Measurements from ENCODE around the gene FCAR.
"Not testable (repeated sequence)": the region's sequence is repeated elsewhere in the genome, so short reads cannot be mapped to it uniquely, and the experiment has no call there.

FCAR gene

GRCh38 chr19:54873990-54874389 lies at the start of gene FCAR:
Gene FCAR, plus strand, starts transcription at chr19:54874235. Its CDS starts 55 bp downstream, at chr19:54874290.
- FAIRE-seq (no peak), DNase-seq (ENCODE audit: low spot score) (no peak)

DNA sequence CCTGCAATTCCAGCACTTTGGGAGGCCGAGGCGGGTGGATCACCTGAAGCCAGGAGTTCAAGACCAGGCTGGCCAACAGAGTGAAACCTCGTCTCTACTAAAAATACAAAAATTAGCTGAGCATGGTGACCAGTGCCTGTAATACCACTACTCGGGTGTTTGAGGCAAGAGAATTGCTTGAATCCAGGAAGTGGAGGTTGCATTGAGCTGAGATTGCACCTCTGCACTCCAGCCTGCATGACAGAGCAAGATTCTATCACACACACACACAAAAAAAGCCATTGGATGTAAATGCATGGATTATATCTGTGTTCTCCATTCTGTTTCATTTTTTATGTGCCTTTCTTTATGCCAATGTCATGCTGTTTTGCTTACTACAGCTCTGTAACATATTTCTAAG lies 49.6 kb upstream of the FCAR start:
- not testable (repeated sequence) for DNase-seq (ENCODE audit: low spot score); FAIRE-seq

DNA sequence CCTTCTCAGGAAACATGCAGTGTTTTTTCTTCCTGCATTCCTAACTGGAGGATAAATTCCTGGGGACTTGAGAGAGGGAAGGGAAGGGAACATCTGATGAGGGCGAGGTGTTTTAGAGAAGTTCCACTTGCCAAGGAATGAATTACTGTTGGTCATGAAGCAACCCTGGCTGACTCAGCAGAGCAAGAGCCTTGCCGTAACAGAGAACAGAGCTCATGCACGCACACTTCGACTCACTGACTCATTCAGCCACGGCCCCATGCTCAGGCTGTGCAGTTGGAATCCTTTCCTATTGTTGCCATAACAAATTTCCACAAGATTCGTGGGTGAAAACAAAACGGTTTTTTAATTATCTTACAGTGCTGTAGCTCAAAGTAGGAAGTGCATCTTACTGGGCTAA lies 48.7 kb upstream of the FCAR start:
- FAIRE-seq, result not testable (repeated sequence)

DNA sequence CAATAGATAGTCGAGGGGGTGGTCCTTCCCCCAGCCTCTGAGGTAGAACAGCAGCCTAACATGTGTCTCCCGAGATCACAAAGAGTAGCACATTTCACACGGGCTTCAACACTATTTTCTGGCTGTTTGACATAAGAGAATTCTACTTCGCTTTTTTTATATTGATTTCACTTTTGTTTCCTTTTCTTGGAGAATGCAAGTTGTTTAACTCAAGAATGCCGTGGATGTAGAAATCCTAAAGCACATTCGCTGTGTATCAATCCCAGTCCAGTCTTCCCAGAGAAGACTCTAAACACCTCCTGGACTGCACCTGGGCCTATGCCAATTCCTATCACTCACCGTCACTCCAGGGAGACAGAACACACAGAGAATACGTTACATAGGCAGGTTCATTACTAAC lies 46.0 kb upstream of the FCAR start:
- not testable (repeated sequence) for DNase-seq (ENCODE audit: low spot score); FAIRE-seq

More for the DNA sequence above, 48.7 kb upstream of the FCAR start:
- DNase-seq (ENCODE audit: low spot score), result not testable (repeated sequence)

DNA sequence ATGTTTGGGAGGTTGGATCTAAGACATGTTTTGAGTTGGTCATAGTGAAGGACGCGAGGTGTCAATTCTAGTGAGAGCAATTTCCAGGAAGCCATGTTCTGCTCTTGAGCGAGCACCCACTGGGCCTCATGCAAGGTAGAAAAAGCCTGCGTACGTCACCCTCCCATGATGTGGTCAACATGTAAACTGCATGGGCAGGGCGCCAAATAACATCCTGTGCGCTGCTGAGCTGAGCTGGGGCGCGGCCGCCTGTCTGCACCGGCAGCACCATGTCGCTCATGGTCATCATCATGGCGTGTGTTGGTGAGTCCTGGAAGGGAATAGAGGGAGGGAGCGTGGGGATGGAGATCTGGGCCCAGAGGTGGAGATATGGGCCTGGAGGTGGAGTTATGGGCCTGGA lies 41.5 kb upstream of the FCAR start, which contains the start of gene KIR2DS4:
TSS of gene KIR2DS4 (plus strand) at position 181 of the 400 bp plus-strand sequence.
- FAIRE-seq; DNase-seq (ENCODE audit: low spot score): not testable (repeated sequence)

DNA sequence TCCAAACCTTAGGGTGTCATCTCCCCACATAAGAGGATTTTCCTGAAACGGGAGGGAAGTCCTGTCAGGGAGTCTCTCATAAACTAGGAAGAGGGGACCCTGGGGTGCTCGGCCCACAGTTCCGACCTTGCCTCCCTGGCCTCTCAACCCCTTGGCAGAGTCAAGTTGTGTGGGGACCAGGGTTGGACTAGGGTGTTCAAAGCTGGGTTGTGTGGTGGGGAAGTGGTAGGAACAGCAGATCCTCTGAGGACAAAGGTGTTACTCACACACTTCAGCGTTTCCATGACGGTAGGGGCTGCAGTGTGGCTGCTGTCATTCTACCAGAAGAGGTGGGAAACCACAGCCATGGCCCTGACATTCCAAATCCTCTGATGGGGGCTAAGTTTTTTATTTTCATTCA lies 38.9 kb upstream of the FCAR start:
- FAIRE-seq; DNase-seq (ENCODE audit: low spot score): not testable (repeated sequence)

DNA sequence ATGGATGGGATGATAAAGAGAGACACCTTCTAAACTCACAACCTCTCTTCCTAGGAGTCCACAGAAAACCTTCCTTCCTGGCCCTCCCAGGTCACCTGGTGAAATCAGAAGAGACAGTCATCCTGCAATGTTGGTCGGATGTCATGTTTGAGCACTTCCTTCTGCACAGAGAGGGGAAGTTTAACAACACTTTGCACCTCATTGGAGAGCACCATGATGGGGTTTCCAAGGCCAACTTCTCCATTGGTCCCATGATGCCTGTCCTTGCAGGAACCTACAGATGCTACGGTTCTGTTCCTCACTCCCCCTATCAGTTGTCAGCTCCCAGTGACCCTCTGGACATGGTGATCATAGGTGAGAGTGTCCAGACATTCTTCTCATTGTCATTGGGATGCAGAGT lies 36.5 kb upstream of the FCAR start:
- FAIRE-seq; DNase-seq (ENCODE audit: low spot score): not testable (repeated sequence)

DNA sequence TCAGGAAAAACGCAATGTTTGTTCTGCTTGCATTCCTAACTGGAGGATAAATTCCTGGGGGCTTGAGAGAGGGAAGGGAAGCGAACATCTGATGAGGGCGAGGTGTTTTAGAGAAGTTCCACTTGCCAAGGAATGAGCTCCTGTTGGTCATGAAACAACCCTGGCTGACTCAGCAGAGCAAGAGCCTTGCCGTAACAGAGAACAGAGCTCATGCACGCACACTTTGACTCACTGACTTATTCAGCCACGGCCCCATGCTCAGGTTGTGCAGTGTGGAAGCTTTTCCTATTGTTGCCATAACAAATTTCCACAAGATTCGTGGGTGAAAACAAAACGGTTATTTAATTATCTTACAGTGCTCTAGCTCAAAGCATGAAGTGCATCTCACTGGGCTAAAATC lies 30.9 kb upstream of the FCAR start:
- not testable (repeated sequence) for FAIRE-seq; DNase-seq (ENCODE audit: low spot score)

- not testable (repeated sequence) for FAIRE-seq; DNase-seq (ENCODE audit: low spot score)
Observed at GRCh38 chr19:54850061-54850640, 23.9 kb upstream of the FCAR start, which contains the start of gene KIR3DL2. Gene KIR3DL2, plus strand, starts transcription at chr19:54850443. Its CDS starts 33 bp downstream, at chr19:54850476.

DNA sequence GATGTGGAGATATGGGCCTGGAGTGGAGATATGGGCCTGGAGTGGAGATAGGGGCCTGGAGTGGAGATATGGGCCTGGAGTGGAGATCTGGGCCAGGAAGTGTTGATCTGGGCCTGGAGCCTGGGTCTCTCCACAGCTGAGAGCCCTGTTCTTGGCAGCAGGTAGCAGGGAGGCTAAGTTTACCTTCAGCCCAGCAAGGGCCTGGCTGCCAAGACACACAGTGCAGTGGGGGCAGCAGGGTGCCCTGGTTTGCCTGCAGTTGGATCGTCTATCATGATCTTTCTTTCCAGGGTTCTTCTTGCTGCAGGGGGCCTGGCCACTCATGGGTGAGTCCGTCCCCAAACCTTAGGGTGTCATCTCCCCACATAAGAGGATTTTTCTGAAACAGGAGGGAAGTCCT lies 23.1 kb upstream of the FCAR start:
- FAIRE-seq (no peak), DNase-seq (ENCODE audit: low spot score) (no peak)

- FAIRE-seq (no peak), DNase-seq (ENCODE audit: low spot score) (no peak)
Observed at GRCh38 chr19:54851353-54851752, 22.7 kb upstream of the FCAR start.

GRCh38 chr19:54855241-54855640 lies 18.8 kb upstream of the FCAR start:
- FAIRE-seq, result not testable (repeated sequence)

GRCh38 chr19:54858476-54858875 lies 15.6 kb upstream of the FCAR start:
- DNase-seq (ENCODE audit: low spot score); FAIRE-seq: not testable (repeated sequence)

More at GRCh38 chr19:54855241-54855640, 18.8 kb upstream of the FCAR start:
- not testable (repeated sequence) for DNase-seq (ENCODE audit: low spot score)

- not testable (repeated sequence) for FAIRE-seq; DNase-seq (ENCODE audit: low spot score)
Observed at GRCh38 chr19:54859421-54859820, 14.6 kb upstream of the FCAR start.

DNA sequence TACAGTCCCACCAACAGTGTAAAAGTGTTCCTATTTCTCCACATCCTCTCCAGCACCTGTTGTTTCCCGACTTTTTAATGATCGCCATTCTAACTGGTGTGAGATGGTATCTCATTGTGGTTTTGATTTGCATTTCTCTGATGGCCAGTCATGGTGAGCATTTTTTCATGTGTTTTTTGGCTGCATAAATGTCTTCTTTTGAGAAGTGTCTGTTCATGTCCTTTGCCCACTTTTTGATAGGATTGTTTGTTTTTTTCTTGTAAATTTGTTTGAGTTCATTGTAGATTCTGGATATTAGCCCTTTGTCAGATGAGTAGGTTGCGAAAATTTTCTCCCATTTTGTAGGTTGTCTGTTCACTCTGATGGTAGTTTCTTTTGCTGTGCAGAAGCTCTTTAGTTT lies 10.6 kb upstream of the FCAR start:
- DNase-seq (ENCODE audit: low spot score); FAIRE-seq: not testable (repeated sequence)

DNA sequence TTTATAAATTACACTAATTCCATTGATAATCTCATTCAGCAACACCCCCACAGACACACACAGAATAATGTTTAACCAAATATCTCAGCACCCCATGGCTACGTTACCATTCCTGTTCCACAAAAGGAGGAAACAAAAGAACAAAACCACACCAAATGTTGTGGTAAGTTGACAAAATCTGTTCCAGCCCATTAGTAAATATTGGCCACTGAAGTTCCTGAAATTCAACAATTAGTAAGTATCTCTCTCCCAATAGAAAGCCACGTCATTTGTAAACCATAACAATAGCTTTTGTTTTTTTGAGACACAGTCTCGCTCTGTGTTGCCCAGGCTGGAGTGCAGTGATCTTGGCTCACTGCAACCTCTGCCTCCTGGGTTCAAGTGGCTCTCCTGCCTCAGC lies 2.3 kb upstream of the FCAR start:
- no peak for DNase-seq (ENCODE audit: low spot score)
- no peak for FAIRE-seq

GRCh38 chr19:54875506-54875905 lies 1.5 kb downstream of the FCAR start:
- no peak for FAIRE-seq
- DNase-seq (ENCODE audit: low spot score), result no peak

DNA sequence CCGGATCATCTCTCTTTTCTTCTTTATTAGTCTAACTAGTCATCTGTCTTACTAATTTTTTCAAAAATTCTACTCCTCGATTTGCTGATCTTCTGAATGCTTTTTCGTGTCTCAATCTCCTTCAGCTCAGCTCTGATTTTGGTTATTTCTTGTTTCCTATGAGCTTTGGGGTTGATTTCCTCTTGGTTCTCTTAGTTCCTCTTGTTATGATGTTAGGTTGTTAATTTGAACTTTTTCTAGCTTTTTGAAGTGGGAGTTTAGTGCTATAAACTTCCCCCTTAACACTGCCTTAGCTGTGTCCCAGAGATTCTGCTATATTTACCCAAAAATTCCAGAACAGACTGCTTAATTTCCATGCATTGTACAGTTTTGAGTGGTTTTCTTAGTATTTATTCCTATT lies 3.4 kb downstream of the FCAR start:
- FAIRE-seq (no peak), DNase-seq (ENCODE audit: low spot score) (no peak)

- FAIRE-seq (no peak), DNase-seq (ENCODE audit: low spot score) (no peak)
Observed at GRCh38 chr19:54881884-54882283, 7.8 kb downstream of the FCAR start.

DNA sequence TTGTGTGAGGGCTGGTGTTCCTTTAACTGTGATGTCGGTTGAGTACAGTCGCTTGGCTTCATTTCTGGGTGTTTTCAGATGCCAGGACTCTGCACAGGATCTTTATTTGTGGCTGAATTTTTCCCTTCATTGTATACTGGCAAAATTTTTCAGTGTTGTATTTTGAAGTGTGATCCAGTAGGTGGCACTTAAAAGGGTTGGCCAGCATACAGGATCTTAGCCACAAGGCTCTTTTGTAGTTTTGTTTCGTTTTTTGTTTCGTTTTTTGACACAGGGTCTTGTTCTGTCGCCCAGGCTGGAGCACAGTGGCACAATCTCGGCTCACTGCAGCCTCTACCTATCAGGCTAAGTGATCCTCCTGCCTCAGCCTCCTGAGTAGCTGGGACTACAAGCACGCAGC lies 8.7 kb downstream of the FCAR start:
- no peak for DNase-seq (ENCODE audit: low spot score)
- FAIRE-seq, result no peak

DNA sequence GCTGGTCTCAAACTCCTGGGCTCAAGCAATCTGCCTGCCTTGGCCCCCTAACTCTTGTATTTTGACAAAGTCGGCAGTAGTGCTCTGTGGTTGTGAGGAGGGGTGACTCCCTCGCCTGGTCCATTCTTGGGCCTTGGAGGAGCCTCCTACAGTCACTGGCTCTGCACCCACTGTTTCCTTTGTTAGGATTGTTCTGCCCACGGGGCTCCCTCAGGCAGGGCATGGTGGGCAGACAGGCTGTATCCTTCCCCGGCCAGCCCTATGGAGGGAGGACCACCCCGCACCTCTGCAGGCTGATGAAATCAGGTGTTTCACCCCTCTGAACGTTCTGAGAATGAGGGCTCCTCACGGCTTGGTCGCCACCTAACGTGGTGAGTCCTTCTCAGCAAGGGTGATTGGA lies 9.2 kb downstream of the FCAR start:
- FAIRE-seq (peak; percentile 13), DNase-seq (ENCODE audit: low spot score) (no peak)

DNA sequence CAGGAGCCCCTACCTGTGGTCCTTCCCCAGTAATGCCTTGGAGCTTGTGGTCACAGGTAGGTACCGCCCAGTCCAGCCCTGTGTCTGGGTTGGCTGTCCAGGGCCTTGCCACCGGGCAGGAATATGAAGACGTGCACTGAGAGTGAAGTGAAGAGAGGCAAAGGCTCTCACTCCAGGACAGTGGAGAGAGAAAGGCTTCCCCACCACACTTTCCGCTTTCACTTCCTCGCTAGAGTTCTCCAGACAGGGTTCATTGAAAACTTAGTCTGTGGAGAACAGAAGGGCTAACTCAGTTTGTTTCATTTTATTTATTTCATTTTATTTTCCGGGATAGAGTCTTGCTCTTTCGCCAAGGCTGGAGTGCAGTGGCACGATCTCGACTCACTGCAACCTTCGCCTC lies 14.2 kb downstream of the FCAR start:
- FAIRE-seq (no peak), DNase-seq (ENCODE audit: low spot score) (no peak)

- no peak for FAIRE-seq
- DNase-seq (ENCODE audit: low spot score), result no peak
Observed at GRCh38 chr19:54889566-54889965, 15.5 kb downstream of the FCAR start.
